AML-193 (cell line): ENCODE measurements around the gene MIPEP.
"Not testable (repeated sequence)": the region's sequence is repeated elsewhere in the genome, so short reads cannot be mapped to it uniquely, and the experiment has no call there.

ENCODE experiments used
- DNase-seq, 2 experiments: peaks; one replicate each; lab custom pipeline; 2025; lab: John Stamatoyannopoulos, UW

MIPEP gene

DNA sequence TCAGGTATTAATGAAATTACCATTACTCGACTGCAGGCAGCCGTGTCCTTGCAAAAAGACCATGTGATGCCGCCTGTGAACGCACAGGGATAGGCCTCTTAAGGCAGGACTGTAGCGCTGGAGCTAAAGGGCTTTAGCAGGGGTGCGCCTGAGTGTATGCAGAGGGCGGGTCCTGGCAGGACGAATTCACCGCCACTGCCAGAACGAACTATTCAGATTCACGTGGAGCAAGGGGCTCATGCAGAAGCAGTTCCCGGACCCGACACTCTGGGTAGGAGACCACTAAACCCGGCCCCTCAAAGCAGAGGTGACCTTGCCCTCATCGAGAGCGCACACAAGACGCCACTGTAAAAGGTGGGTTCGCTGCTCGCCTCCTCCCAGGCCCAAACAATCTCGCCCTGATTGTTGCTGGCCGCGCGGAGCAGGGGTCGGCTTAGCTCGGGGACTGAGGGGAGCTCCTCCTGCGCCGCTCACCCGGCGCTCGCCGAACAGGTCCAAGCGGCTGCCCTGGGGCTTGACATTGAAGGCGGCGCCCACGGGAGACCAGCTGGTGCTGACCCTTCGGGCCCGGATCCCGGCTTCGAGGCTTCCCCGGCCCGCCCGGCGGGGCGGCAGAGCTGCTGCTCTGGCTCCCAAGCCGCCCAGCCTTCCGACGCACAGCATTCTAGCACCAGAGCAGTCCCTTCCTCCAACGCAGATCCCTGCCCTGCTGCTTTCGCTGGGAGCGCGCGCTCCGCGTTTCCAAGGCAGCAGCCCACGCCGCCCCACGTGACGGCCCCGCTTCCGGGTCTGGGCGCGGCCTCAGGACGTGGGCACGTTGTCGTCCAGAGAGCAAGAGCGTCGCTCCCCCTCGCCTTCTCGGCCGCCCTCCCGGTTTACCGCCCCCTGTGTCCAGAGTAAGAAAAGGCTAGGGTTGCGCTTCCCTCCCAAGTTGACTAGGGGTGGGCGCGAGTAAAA lies at the start of gene MIPEP:
Gene MIPEP, minus strand, starts transcription at position 743 of the 957 bp plus-strand sequence. Its CDS starts 80 bp downstream, at position 663.
- DNase-seq = peak; percentile 92 to 98

DNA sequence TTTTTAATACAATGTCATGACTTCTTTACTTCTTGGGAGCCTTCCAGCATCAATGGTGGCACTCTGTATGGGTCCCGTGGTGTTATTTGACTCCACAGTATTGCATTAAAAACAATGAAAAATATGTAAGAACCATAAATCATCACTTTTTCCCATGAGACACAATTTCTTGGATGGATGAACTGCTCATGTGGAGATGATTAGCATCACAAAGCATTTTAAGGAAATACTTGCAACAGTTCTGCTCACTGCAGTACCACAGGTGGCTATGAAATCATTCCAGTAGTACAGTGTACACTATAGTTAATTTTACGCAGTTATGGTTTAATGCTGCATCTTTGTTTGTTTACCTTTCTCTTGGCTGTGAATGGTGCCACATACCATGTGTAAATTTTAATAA lies 45.3 kb upstream of the MIPEP start:
- DNase-seq = no peak

DNA sequence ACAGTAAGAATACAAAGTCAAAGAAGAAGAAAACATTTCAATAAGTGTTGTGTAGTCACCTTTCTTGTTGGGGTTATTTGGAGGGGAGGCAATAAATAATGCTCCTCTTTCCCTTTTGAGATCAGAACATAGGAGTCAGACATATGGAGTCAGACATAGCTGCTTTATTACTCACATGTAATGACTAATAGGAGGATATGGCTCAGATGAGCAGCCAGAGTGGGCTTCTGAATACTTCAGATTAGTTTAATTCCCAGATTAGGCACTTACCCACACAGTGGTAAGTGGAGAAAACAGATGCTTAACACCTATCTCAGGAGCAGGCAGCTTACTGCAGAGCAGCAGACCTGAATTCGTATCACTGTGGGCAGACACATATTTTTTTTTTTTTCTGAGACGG lies 39.8 kb upstream of the MIPEP start:
- no peak for DNase-seq

DNA sequence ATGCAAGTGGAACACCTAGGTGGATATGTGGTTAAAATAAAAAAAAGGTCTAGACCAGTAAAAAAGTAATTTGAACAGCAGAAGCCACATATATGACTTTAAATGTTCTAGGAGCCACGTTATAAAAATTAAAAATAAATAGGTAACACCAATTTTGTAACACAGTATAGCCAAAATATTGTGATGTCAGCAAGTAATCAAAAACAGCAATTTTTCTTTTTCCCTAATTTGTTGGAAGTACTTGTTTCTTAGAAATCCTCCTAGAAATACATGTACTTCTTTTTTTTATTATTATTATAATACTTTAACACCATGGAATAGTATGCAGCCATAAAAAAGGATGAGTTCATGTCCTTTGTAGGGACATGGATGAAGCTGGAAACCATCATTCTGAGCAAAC lies 33.8 kb upstream of the MIPEP start:
- no peak for DNase-seq

DNA sequence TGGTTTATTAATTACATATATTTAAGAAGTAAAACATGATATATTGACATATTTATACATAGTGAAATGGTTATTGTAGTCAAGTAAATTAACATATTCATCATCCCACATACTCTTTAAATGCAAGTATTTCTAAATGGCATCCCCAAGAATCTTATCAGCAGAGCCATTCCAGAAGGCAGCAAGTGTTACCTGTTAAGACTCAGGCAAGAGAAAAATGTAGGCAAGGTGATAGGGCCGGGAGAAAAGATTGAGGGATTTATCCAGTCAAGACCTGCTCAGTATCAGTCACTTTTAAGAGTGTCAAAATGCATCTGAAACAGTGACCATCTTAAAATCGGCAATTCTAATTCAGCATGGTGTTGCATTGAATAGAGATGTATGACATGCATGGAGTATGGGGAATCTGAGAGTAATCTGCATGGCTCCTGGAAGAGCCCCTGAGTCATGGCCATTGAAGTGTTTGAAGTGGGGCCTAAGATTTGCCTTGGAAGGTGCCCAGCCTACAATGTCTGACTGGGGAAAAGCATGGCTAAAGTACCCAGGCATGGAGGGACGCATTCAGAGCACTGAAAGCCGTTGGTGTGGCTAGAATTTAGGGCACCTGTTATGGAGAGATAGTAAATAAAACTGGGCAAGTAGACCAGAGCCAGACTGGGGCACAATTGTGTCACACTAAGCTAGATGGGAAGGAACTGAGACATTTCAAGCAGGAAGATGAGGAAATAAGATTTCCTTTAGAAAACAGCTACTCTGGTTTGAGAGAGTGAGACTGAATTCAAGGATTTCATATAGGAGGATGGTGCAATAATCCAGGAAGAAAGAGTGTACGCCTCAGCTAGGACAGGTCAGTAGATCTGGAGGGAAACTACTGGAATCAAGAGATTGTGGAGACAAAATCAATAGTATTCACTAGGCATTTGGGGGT lies 33.1 kb upstream of the MIPEP start:
- peak; percentile 51 to 62 for DNase-seq

DNA sequence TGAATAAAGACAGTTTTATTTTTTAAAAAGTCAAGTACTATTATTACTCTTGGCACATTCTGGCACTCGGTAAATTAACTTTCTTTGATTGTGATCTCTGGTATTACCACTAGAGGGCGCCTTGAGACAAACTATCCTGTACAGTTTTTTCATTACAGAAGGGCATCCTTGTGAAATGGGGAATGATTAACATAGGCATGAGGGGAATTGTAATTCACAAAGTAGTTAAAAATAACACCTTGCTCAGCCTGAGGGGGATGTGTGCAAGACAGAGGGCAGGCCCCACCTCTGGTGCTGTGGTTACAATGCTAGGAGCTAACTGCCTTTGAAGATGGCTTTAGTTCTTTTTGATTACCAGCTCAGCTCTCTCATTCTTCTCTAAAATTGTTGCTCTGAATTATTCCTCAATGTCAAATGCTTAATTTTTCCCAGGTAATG lies 32.3 kb upstream of the MIPEP start:
- DNase-seq = peak; percentile 63 to 68

DNA sequence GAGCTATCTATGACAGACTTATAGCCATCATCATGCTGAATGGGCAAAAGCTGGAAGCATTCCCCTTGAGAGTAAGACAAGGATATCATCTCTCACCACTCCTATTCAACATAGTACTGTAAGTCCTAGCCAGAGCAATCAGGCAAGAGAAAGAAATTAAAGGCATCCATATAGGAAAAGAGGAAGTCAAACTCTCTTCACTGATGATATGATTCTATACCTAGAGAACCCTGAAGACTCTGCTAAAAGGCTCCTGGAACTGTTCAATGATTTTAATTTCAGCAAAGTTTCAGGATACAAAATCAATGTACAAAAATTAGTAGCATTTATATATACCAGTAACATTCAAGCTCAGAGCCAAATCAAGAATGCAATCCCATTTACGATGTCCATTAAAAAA lies 29.8 kb upstream of the MIPEP start:
- no peak for DNase-seq

DNA sequence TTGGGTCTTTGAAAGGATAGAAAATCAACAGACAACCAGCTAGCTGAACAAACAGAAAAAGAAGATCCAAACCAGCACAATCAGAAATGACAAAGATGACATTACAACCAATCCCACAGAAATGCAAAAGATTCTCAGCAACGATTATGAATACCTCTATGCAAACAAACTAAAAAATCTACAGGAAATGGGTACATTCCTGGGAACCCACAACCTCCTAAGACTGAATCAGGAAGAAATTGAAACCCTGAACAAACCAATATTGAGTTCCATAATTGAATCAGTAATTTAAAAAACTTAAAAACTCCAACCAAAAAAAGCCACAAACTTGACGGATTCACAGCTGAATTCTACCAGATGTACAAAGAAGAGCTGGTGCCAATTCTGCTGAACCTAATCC lies 29.0 kb upstream of the MIPEP start:
- DNase-seq = no peak

DNA sequence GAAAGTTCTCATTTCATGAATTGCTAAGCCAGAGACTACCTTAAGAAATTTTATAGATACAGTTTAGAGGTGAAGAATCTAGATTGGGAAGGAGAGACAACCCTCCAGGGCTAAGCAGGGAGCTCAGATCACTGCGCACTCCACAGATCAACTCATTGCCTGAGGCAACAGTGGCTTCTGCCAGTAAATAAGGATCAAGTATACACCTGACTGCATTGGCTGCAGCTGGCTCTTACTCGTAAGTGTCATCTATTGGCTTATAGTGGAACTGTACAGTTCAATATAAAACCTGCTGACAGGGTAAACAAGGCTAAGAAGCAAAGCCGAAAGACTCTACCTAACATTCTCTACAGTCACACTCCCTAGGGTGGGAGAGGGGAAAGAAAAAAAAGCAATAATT lies 26.1 kb upstream of the MIPEP start:
- DNase-seq = no peak

DNA sequence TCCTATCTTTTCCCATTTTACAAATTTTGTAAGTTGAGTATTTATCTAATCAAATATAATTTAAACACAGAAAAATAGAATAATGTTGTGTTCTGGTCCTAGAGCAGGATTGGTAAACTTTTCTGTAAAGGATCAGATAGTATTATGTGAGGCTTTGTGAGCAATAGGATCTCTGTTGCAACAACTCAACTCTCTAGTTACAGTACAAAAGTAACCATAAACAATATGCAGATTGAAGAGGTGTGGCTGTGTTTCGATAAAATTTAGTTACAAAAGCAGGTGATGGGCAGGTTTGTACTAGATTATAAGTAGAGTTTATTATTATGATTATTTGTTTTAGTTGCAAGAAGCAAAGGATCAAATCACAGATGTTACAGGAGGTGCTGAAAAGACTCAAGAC lies 23.3 kb upstream of the MIPEP start:
- DNase-seq = no peak

DNA sequence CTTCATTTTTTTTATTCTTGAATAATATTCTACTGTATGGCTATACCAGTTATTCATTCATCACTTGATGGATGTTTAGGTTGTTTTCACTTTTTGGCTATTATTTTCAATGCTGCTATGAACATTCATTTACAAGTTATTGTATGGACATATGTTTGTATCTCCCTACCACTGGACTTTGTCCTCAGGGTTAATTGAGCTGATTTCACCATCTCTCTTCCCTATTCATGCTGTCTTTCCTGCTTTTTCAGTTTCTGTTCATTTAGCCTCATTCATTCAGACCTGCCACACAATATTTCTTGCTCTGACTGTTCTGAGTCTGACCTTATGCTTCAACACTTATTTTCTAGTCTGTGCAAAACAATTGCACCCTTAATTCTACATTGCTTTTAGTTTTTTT lies 20.4 kb upstream of the MIPEP start:
- no peak for DNase-seq

DNA sequence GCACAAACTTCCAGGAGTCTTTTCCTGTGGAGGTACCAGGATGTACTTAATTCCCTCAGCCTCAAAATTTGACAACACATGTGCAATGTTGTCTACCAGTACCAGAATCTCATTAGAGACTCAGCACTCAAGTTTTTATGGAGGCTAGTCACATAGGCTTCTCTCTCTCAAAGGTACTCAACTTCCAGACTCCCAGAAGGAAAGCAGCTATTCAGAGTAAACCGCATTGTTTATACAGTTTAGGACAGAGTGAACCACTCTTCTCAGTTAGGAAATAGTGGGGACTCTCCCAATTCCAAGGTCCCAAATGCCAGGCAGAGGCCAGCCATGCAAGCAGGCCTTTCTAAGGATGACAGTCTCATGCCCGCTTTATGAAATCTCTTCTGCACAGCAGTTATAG lies 16.6 kb upstream of the MIPEP start:
- DNase-seq = no peak

DNA sequence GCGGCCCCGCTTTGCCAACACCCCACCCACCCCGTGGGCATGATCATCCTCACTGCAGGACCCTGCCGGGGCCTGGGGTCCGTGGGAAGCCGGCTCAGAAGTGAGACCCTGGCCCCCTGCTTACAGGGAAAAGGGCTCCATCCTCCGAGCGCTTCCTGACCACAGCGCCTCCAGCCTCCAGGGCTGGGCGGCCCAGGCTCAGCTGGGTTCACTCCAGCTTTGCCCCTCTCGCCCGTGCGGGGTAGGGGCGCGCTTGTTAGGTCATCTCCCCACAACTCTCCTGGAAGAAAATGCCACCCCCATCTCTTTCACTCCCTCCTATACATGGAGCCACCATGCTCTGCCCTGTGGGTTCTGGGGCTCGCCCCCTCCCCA lies 14.7 kb upstream of the MIPEP start:
- DNase-seq = no peak

DNA sequence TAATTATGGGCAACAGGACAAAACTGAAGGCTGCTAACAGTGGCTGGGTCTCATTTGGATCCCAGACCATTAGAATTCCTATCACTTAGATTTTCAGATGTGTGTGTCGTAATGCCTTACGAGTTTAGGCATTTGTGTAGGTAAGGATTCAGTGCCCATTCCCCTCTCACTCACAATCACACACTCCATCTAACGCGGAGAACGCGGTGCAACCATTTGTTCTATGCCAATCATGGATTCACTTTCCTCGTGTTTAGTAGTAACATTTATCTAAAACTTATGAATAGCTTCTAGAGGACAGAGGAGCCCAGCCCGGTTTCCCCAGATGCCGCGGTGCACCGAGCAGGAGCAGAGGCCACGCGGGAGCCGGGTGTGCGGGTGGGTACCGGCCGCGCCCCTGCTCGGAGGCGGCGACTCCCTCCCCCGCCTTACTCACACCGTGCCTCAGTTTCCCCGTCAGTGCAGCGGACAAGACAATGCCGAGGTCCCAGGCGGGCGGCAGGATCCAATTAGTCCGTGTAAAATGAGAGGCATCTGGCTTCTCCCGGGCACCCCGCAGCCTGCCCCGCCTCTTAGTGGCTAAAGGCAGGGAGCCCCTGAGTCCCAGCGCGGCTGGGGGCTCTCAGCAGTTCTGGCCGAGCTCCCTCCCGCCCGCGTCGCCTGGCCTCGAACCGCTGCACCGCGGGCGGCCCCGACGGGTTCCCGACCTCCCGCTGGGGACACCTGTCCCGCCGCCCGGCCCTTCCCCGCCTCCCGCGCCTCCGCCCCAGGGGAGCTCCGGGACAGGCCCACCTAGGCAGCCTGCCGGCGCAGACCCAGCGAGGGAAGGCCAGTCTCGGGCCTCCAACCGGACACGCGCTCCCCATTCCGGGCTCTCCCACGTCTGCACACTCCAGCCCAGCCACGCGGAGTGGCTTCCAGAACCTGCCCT lies 14.0 kb upstream of the MIPEP start:
- no peak for DNase-seq

DNA sequence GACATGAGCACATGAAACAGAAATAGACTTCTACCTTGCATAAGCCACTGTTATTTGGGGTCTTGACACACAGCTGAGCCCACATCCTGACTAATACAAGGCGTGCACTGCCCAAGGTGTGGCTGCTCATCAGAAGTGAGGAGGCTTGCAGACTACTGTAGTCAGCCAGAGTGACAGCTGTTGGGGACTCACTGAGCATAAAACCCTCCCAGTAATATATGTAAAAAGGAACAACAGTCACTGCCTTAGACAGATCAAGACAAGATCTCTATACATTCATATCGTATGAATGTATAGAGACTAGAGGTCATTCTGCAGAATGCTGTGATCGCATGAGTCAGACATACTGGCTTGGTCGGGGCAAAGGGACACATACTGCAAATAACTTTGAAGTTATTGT lies 12.2 kb upstream of the MIPEP start:
- no peak for DNase-seq

DNA sequence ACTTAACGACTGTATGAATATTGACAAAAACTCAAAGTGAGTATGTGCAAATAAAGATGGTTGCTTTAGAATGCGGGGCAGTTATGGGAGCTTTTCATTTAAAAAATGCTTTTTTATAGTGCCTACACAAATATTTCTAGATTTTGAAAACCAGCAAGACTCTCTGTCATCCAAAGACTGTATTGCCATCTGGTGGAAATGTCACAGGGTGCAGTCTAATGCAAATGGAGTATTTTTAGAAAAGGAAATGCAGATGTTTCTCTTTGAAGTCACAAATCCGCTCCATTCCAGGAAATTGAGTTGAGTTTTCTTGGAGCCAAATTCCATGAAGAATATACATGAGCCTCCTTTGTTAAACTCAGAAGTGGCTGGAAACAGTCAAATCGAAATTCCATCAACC lies 10.4 kb upstream of the MIPEP start:
- DNase-seq = peak; percentile 48

DNA sequence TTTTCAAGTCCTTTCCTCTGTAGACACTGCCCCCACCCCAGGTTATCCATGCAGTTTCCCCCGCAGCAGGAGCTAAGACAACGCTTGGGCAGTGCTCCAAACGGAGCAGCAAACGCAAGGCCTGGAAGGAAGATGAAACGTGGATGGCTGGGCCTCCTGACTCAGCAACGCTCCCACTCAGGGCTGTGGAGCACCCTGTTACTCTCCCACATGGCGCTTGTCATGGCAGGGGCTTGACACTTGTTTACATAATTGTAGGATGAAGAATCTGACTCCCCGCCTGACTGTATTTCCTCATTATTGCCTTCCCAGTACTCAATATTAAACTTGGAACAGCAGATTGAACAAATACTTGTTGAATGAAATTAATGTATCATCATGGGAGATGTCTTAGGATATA lies 8.9 kb upstream of the MIPEP start:
- no peak for DNase-seq

DNA sequence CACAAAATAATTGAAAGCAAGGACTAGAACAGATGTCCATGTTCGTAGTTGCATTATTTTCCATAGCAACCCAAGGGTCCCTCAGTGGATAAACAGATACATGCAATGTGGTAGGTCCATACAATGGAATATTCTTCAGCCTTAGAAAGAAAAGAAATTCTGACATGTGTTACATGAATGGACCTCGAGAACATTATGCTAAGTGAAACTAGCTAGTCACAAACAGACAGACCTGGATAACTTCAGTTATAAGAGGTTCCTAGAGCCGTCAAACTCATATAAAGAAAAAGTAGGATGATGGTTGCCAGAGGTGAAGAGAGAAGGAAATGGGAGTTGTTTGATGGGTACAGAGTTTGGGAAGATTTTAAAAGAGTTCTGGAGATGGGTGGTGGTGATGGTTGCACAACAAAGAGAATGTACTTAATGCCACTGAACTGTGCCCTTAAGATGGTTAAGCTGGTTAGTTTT lies 8.3 kb upstream of the MIPEP start, which contains the start of gene C1QTNF9B:
Gene C1QTNF9B, minus strand, starts transcription at position 51 of the 468 bp plus-strand sequence.
- not testable (repeated sequence) for DNase-seq

DNA sequence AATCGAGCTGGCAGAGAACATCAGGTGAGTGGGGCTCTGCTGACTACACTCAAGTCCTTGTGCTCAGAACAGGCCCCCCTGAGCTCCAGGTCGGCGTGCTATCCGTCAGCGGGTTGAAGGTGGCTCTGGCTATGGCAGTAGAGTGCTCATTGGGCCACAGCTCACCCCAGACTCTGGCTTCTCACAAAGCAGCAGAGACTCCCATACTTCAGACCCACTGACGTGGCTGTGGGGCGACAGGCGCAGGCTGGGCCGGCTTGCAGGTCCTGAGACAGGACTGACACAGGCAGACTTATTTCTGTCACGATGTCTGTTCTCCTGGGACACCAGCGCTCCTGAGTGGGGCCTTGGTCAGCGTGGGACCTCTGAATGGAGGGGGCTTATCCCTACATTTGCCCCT lies 5.5 kb upstream of the MIPEP start:
- not testable (repeated sequence) for DNase-seq

DNA sequence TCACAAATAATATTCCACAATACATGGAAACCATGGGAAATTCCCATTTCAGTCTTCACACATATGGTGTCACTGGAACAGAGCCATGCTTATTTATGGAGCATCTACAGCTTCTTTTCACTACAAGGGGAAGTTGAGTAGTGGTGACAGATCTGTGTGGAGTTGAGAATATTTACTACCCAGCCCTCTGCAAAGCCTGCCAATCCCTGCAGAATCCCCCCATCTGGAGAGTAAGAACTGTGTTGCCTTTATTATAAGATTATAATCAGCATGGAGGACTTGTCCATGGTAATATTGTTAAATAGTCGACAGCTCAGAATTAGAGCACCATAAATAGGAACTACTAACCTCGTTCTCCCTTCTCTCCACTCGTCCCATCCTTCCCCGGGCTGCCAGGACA lies 4.6 kb upstream of the MIPEP start:
- DNase-seq = not testable (repeated sequence)
